SK-N-SH (cell line): ENCODE data around the gene ISCA2. TPM values are rescaled to one million over a fixed set of nuclear protein-coding genes. Genes with fewer than 3 reads are reported as not detected.

Source experiments
- CTCF ChIA-PET: fragments of 300-600, 350-600 bp; formaldehyde crosslinking; extraction: SDS; loops from one replicate; lab custom pipeline; 2021; lab: Yijun Ruan, JAX
- POLR2A ChIA-PET: fragments of 350-600 bp; sonication (Branson Sonifier 250); formaldehyde crosslinking; extraction: SDS; loops from one replicate; lab custom pipeline; 2020; ENCODE audit warnings: antibody characterized with exemption, inconsistent platforms; lab: Yijun Ruan, JAX
- DNase-seq: peaks from one replicate; pipeline ENCODE4 v3.0.0; 2012
- H2AFZ ChIP-seq: fragments of 200-600 bp; sonication (generic); 2 replicates; pipeline ENCODE4 v1.8.1; 2016; ENCODE audit warnings: antibody characterized with exemption, mild to moderate bottlenecking, low read depth
- H3F3A ChIP-seq: fragments of 200-600 bp; sonication (generic); replicated peaks from 2 replicates; pipeline ENCODE3; 2016; ENCODE audit warnings: antibody characterized with exemption, mild to moderate bottlenecking; ENCODE audit not compliant: insufficient read depth
- H3K27ac ChIP-seq, 2 experiments: fragments of 200-500 bp in 1 of 2; fragments of 200-600 bp in 1 of 2; sonication (Bioruptor generic) in 1 of 2; sonication (generic), shearing (Covaris generic) in 1 of 2; 2 replicates each; pipeline versions ENCODE4 v1.5.1 to v1.6.1; 2014 to 2016; ENCODE audit warnings: low read depth in 2 of 2, inconsistent platforms in 1 of 2, low read length in 1 of 2, mild to moderate bottlenecking in 1 of 2, mixed read lengths in 1 of 2
- H3K27me3 ChIP-seq: fragments of 200-600 bp; sonication (generic), shearing (Covaris generic); 2 replicates; pipeline ENCODE4 v1.6.1; 2016; ENCODE audit warnings: mixed run types; ENCODE audit not compliant: insufficient read depth
- H3K36me3 ChIP-seq, 2 experiments: fragments of 200-500 bp in 1 of 2; fragments of 200-600 bp in 1 of 2; sonication (Bioruptor generic) in 1 of 2; sonication (generic) in 1 of 2; replicated peaks in 1 of 2; 2 replicates each; pipeline versions ENCODE3 to v1.5.1; 2014 to 2016; ENCODE audit warnings: low read length in 1 of 2, mild to moderate bottlenecking in 1 of 2; ENCODE audit not compliant: insufficient read depth in 2 of 2, control insufficient read depth in 1 of 2
- H3K4me1 ChIP-seq, 2 experiments: fragments of 200-500 bp in 1 of 2; fragments of 200-600 bp in 1 of 2; sonication (Bioruptor generic) in 1 of 2; sonication (generic), shearing (Covaris generic) in 1 of 2; 2 replicates each; pipeline versions ENCODE4 v1.5.1 to v1.6.1; 2014 to 2016; ENCODE audit warnings: low read depth in 1 of 2, low read length in 1 of 2, mixed run types in 1 of 2; ENCODE audit not compliant: insufficient read depth in 2 of 2, control insufficient read depth in 1 of 2
- H3K4me2 ChIP-seq: fragments of 200-600 bp; sonication (generic), shearing (Covaris generic); 2 replicates; pipeline ENCODE4 v1.6.1; 2017; ENCODE audit warnings: mixed run types
- H3K4me3 ChIP-seq, 2 experiments: fragments of 200-500 bp in 1 of 2; fragments of 200-600 bp in 1 of 2; sonication (Bioruptor generic) in 1 of 2; sonication (generic), shearing (Covaris generic) in 1 of 2; 2 replicates each; pipeline versions ENCODE4 v1.5.1 to v1.8.1; 2014 to 2016; ENCODE audit warnings: low read depth in 2 of 2, inconsistent platforms in 1 of 2, low read length in 1 of 2, mild to moderate bottlenecking in 1 of 2, mixed read lengths in 1 of 2, moderate library complexity in 1 of 2
- H3K79me2 ChIP-seq: fragments of 200-600 bp; sonication (generic); 2 replicates; pipeline ENCODE4 v1.8.1; 2017; ENCODE audit warnings: mild to moderate bottlenecking; ENCODE audit not compliant: insufficient read depth
- H3K9ac ChIP-seq: fragments of 200-600 bp; sonication (generic); 2 replicates; pipeline ENCODE4 v1.6.1; 2017; ENCODE audit warnings: mixed run types
- H3K9me2 ChIP-seq: fragments of 200-600 bp; sonication (generic); 2 replicates; pipeline ENCODE4 v1.6.1; 2017; ENCODE audit warnings: mixed run types
- H3K9me3 ChIP-seq: fragments of 200-600 bp; sonication (generic); 2 replicates; pipeline ENCODE4 v1.6.1; 2017; ENCODE audit warnings: mixed run types, mild to moderate bottlenecking, moderate library complexity
- H4K20me1 ChIP-seq: fragments of 200-600 bp; sonication (generic); 2 replicates; pipeline ENCODE4 v1.6.1; 2017; ENCODE audit warnings: mild to moderate bottlenecking, mixed run types; ENCODE audit not compliant: insufficient read depth
- CHD2 ChIP-seq: fragments of 150-350 bp; IDR thresholded peaks from 2 replicates; pipeline ENCODE4 v1.6.1; 2018; ENCODE audit warnings: low read length; ENCODE audit not compliant: partially characterized antibody
- ELF1 ChIP-seq: IDR thresholded peaks from 2 replicates; pipeline ENCODE4 v1.4.0; 2012
- EZH2phosphoT487 ChIP-seq: fragments of 200-600 bp; sonication (generic); IDR thresholded peaks from 2 replicates; pipeline ENCODE4 v1.6.1; 2017; ENCODE audit warnings: low read depth, mixed run types, mild to moderate bottlenecking, antibody characterized with exemption, moderate library complexity, borderline replicate concordance
- FOSL2 ChIP-seq: IDR thresholded peaks from 2 replicates; pipeline ENCODE4 v1.4.0; 2012; ENCODE audit warnings: low read depth, mild to moderate bottlenecking, moderate library complexity, borderline replicate concordance
- FOXJ3 ChIP-seq: sonication (generic); formaldehyde crosslinking; IDR thresholded peaks from 2 replicates; pipeline ENCODE4 v1.5.1; 2020; ENCODE audit warnings: mild to moderate bottlenecking, missing genetic modification reagents
- FOXM1 ChIP-seq: IDR thresholded peaks from 2 replicates; pipeline ENCODE4 v1.4.0; 2012; ENCODE audit warnings: low read depth, mild to moderate bottlenecking
- GATA2 ChIP-seq: sonication (generic); formaldehyde crosslinking; IDR thresholded peaks from 2 replicates; pipeline ENCODE4 v1.5.0; 2020; ENCODE audit warnings: mild to moderate bottlenecking, missing genetic modification reagents
- JUND ChIP-seq: IDR thresholded peaks from 2 replicates; pipeline ENCODE4 v1.4.0; 2012
- NFIC ChIP-seq: IDR thresholded peaks from 2 replicates; pipeline ENCODE4 v1.4.0; 2012; ENCODE audit warnings: borderline replicate concordance
- NRF1 ChIP-seq: IDR thresholded peaks from 2 replicates; pipeline ENCODE4 v1.6.1; 2012; ENCODE audit warnings: low read depth, mild to moderate bottlenecking, low read length
- RFX5 ChIP-seq: IDR thresholded peaks from 2 replicates; pipeline ENCODE4 v1.6.1; 2012; ENCODE audit warnings: mild to moderate bottlenecking, improper control_type of control experiment, low read length
- TAF1 ChIP-seq: IDR thresholded peaks from 2 replicates; pipeline ENCODE4 v1.6.1; 2012; ENCODE audit warnings: low read depth, mild to moderate bottlenecking, low read length, moderate library complexity, borderline replicate concordance
- TCF12 ChIP-seq: IDR thresholded peaks from 2 replicates; pipeline ENCODE4 v1.4.0; 2012
- TEAD4 ChIP-seq: IDR thresholded peaks from 2 replicates; pipeline ENCODE4 v1.4.0; 2012; ENCODE audit warnings: mild to moderate bottlenecking, borderline replicate concordance; ENCODE audit not compliant: insufficient read depth
- WGBS: methylation state at CpG from one replicate; pipeline ENCODE4 v1.1.6; 2017; ENCODE audit warnings: low lambda C conversion rate; 5-methylcytosine and 5-hydroxymethylcytosine counted together
- polyA plus RNA-seq, 3 experiments: library from polyadenylated mRNA; depleted of rRNA; stranded (reverse); fragments of >200 nt; gene quantifications; 2 replicates each; pipeline ENCODE4 v1.2.3, GENCODE V29; 2012
- TF ChIP-seq, protein P1 (sequence below): IDR thresholded peaks from 2 replicates; pipeline ENCODE4; 2012
- TF ChIP-seq, protein P2 (sequence below): IDR thresholded peaks from 2 replicates; pipeline ENCODE4 v1.4.0; 2012; ENCODE audit warnings: low read depth
- TF ChIP-seq, protein P3 (sequence below): fragments of 150-350 bp; IDR thresholded peaks from 2 replicates; pipeline ENCODE4 v1.6.1; 2016; ENCODE audit warnings: mild to moderate bottlenecking, low read depth, low read length
- TF ChIP-seq, protein P4 (sequence below): fragments of 200-600 bp; sonication (generic); IDR thresholded peaks from 2 replicates; pipeline ENCODE4 v1.6.1; 2017; ENCODE audit warnings: antibody characterized with exemption, mild to moderate bottlenecking, moderate library complexity

ISCA2 gene
- polyA plus RNA-seq, 1 of the 3 experiments (the other 2 are of a cell fraction), result 51.9 TPM

DNA sequence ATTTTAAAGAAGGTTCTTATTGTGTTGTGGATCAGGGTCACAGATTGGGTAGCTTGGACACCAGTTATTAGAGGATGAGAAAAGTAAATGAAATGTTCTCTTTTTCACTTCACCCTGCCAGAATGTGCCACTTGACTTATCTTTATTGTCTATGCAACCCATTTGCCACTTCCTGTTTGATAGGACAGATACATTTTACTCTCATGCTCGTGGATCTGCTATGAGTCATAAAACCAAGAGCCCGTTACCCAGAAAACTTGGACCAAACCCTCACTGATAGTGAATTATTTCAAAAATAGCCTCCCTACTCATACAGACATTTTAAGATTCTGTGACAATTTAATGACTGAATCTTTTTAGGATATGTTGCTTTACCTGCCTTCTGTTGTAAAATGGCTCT, 1.8 kb downstream of the ISCA2 start:
- Histone ChIP-seq H3K79me2 (peaks cover 38% of the 10 kb centered on the region), H3K4me3 (no peak overlapping the region), H3K9ac (no peak overlapping the region), H3F3A (peaks cover 46% of the 10 kb centered on the region), H3K4me1 (peaks cover 13 to 15% of the 10 kb centered on the region in 2 experiments; a peak in 3 of 4 replicates), H3K27ac (peak overlapping the region in 1 of 2 experiments; percentile 70; a peak in 3 of 4 replicates), H3K27me3 (no peaks in the 10 kb centered on the region), H2AFZ (no peak overlapping the region), H4K20me1 (no peaks in the 10 kb centered on the region), H3K36me3 (peaks cover 21 to 26% of the 10 kb centered on the region in 2 experiments), H3K4me2 (peak overlapping the region; percentile 86), H3K9me3 (no peaks in the 10 kb centered on the region), H3K9me2 (no peaks in the 10 kb centered on the region)
- WGBS, result 16% methylated on average over 2 of the region's 2 CpGs
- POLR2A ChIA-PET, result no interaction called here
- CTCF ChIA-PET, result interaction anchor here (1.0 to 11.1 kb wide), 2 partner anchors 59 to 116 kb away, joined by 3 to 126 read pairs; partner anchors contain the start of gene LTBP2
- TF ChIP-seq, protein P1, sequence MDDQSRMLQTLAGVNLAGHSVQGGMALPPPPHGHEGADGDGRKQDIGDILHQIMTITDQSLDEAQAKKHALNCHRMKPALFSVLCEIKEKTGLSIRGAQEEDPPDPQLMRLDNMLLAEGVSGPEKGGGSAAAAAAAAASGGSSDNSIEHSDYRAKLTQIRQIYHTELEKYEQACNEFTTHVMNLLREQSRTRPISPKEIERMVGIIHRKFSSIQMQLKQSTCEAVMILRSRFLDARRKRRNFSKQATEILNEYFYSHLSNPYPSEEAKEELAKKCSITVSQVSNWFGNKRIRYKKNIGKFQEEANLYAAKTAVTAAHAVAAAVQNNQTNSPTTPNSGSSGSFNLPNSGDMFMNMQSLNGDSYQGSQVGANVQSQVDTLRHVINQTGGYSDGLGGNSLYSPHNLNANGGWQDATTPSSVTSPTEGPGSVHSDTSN, result no peak; the same call in 1 of the 2 replicates
- peak; percentile 49; the same call in 1 of the 2 replicates for TF ChIP-seq ELF1
- TF ChIP-seq FOSL2, result peak; percentile 56; the same call in 1 of the 2 replicates
- no peak for TF ChIP-seq NRF1
- TF ChIP-seq RFX5, result no peak
- no peak for DNase-seq

DNA sequence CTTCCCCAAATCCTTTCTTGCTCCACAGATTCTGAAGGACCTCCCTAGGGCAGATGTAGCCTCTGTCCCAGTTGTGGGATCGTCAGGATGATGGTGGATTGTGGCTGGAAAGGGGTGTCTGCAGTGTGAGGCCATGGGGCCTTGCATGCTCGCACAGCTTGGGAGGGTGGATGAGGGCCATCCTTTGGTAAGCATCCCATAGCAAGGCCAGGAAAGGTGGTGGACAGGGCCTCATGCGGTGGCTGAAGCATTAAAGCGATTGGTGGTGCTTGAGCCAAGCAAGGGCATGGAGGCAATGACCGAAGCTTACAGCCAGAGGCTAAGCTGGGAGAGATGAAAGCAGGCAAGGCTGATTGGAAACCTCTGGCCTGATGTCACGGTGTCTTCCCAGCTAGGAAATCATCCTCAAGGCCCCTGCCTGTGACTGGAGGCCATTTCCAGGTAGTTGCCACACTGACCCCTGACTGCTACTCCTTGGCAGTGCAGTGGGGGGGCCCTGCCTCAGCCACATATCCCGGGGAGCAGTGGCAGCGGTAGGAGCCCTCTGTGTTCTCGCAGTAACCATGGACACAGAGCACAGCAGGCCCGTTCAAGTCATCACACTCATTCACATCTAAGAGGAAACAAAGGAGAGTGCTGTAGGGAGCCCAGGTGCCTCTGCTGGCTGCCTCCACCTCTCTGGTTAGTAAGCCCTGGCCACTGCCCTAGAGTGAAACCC, 7.0 kb downstream of the ISCA2 start:
- Histone ChIP-seq H3K9me3 (no peaks in the 10 kb centered on the region), H3F3A (peaks cover 50% of the 10 kb centered on the region), H3K27ac (peak overlapping the region in 1 of 2 experiments; percentile 20; a peak in 1 of 4 replicates), H3K9me2 (no peaks in the 10 kb centered on the region), H2AFZ (no peak overlapping the region), H3K27me3 (no peaks in the 10 kb centered on the region), H4K20me1 (no peaks in the 10 kb centered on the region), H3K79me2 (no peaks in the 10 kb centered on the region), H3K4me3 (no peak overlapping the region), H3K4me2 (no peak overlapping the region), H3K4me1 (peaks cover 5 to 13% of the 10 kb centered on the region in 2 experiments; a peak in 3 of 4 replicates), H3K9ac (no peak overlapping the region), H3K36me3 (peaks cover 35 to 57% of the 10 kb centered on the region in 2 experiments)
- 86% methylated on average over 9 of the region's 10 CpGs for WGBS
- no peak for DNase-seq
- ChIA-PET CTCF (interaction anchor here (0.6 to 11.1 kb wide), 35 partner anchors 12 to 405 kb away, joined by 3 to 126 read pairs (median 5); partner anchors contain the start of gene LTBP2), POLR2A (no interaction called here)
- TF ChIP-seq, protein P2, sequence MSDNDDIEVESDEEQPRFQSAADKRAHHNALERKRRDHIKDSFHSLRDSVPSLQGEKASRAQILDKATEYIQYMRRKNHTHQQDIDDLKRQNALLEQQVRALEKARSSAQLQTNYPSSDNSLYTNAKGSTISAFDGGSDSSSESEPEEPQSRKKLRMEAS, result no peak
- TF ChIP-seq CHD2, result no peak
- TF ChIP-seq ELF1, result no peak
- TF ChIP-seq, protein P1, result no peak
- TF ChIP-seq, protein P3, sequence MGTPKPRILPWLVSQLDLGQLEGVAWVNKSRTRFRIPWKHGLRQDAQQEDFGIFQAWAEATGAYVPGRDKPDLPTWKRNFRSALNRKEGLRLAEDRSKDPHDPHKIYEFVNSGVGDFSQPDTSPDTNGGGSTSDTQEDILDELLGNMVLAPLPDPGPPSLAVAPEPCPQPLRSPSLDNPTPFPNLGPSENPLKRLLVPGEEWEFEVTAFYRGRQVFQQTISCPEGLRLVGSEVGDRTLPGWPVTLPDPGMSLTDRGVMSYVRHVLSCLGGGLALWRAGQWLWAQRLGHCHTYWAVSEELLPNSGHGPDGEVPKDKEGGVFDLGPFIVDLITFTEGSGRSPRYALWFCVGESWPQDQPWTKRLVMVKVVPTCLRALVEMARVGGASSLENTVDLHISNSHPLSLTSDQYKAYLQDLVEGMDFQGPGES, result no peak
- TF ChIP-seq FOXJ3 (CRISPR knock-in tag), result no peak
- no peak for TF ChIP-seq FOSL2
- no peak for TF ChIP-seq FOXM1
- no peak for TF ChIP-seq GATA2 (CRISPR knock-in tag)
- TF ChIP-seq, protein P4, sequence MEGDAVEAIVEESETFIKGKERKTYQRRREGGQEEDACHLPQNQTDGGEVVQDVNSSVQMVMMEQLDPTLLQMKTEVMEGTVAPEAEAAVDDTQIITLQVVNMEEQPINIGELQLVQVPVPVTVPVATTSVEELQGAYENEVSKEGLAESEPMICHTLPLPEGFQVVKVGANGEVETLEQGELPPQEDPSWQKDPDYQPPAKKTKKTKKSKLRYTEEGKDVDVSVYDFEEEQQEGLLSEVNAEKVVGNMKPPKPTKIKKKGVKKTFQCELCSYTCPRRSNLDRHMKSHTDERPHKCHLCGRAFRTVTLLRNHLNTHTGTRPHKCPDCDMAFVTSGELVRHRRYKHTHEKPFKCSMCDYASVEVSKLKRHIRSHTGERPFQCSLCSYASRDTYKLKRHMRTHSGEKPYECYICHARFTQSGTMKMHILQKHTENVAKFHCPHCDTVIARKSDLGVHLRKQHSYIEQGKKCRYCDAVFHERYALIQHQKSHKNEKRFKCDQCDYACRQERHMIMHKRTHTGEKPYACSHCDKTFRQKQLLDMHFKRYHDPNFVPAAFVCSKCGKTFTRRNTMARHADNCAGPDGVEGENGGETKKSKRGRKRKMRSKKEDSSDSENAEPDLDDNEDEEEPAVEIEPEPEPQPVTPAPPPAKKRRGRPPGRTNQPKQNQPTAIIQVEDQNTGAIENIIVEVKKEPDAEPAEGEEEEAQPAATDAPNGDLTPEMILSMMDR, result no peak
- TF ChIP-seq TCF12, result no peak
- no peak for TF ChIP-seq NFIC
- no peak for TF ChIP-seq JUND
- TF ChIP-seq TAF1, result no peak
- TF ChIP-seq NRF1, result no peak
- TF ChIP-seq TEAD4, result no peak
- no peak for TF ChIP-seq EZH2phosphoT487
